Subcutaneous abdominal adipose tissue (tissue), 5 donors: ENCODE data around the gene SYF2.

Experiments
- H3K27ac ChIP-seq: one replicate; pipeline ENCODE4 v1.7.0; 2013; ENCODE audit warnings: low read depth, mild to moderate bottlenecking, inconsistent platforms, low read length, moderate library complexity
- H3K27me3 ChIP-seq, 5 donors: one replicate each; pipeline ENCODE4 v1.7.0; 2013; ENCODE audit warnings: low read length in 5 of 5, inconsistent platforms in 1 of 5; ENCODE audit not compliant: control insufficient read depth in 5 of 5, insufficient read depth in 4 of 5
- H3K36me3 ChIP-seq, 5 donors: one replicate each; pipeline ENCODE4 v1.7.0; 2013; ENCODE audit warnings: low read length in 5 of 5; ENCODE audit not compliant: control insufficient read depth in 5 of 5, insufficient read depth in 5 of 5
- H3K4me1 ChIP-seq, 5 donors: one replicate each; pipeline ENCODE4 v1.7.0; 2013; ENCODE audit warnings: low read length in 5 of 5, mild to moderate bottlenecking in 3 of 5, moderate library complexity in 1 of 5; ENCODE audit not compliant: control insufficient read depth in 5 of 5, insufficient read depth in 5 of 5
- H3K4me3 ChIP-seq, 5 donors: one replicate each; pipeline ENCODE4 v1.7.0; 2013; ENCODE audit warnings: low read length in 5 of 5, low read depth in 1 of 5
- H3K9ac ChIP-seq, 5 donors: one replicate each; pipeline ENCODE4 v1.7.0; 2013; ENCODE audit warnings: low read length in 5 of 5, mild to moderate bottlenecking in 4 of 5, moderate library complexity in 3 of 5
- H3K9me3 ChIP-seq, 5 donors: one replicate each; pipeline ENCODE4 v1.7.0; 2013; ENCODE audit warnings: low read length in 5 of 5; ENCODE audit not compliant: control insufficient read depth in 5 of 5
- donor health status: healthy.
- donor health status: healthy.
- donor health status: healthy.
- donor health status: healthy.
- donor health status: healthy.

SYF2 gene

DNA sequence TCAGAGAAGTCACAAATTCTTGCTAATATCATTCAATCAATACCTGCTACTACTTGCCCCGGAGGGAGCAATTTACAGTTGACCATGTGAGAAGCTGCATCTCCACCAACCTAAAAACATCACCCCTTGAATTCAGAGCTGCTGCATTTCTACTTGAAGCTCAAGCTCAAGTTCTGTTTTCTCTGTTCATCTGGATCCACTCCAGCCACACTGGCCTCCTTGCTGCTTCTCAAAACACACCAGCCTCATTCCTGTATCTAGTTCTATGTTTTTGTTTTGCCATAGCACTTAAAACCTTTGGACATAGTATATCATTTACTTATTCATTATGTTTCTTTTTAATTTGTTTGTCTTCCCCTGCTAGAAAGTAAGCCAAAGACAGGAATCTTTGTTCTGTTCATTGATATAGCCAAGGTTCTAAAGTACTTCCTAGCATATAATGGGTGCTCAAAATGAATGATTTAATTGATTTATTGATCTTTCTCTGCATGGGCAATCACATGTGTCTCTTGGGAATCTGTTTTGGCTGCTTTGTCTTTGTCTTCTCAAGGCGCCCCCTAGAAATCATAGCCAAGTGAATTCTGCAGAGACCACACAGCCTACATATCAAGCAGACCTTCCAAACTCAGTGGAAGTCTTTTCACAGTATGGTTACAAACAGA is 23.6 kb downstream of the SYF2 start:
- Histone ChIP-seq H3K4me3 (no peak overlapping the region), H3K36me3 (no peaks in the 10 kb centered on the region), H3K27ac (no peak overlapping the region), H3K9ac (no peak overlapping the region), H3K9me3 (no peaks in the 10 kb centered on the region), H3K27me3 (peaks cover 0 to 6% (median 3%) of the 10 kb centered on the region in 5 donors), H3K4me1 (no peaks in the 10 kb centered on the region)

DNA sequence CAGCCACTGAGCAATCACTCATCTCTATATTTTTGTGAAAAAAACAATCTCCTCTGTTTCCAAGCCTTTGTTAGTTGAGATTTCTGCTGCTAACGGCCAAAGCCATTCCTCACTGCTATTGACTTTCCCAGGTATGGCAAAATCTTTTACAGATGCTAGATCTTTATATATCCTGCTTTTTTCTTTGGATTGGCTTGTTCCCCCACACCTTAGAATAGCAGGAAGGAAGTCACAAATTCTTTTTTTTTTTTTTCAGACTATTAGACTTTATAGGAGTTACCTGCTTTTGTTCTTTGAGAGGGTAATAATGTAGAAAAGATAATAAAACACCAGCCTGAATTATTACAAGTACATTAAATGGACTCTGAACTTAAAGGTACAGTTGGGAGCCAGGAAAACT is 24.2 kb downstream of the SYF2 start:
- peaks cover 0 to 6% (median 3%) of the 10 kb centered on the region in 5 donors for H3K27me3 ChIP-seq
- no peaks in the 10 kb centered on the region for H3K9me3 ChIP-seq
- H3K4me3 ChIP-seq: no peak overlapping the region
- no peak overlapping the region for H3K27ac ChIP-seq
- H3K9ac ChIP-seq: no peak overlapping the region
- H3K36me3 ChIP-seq: no peaks in the 10 kb centered on the region
- H3K4me1 ChIP-seq: no peaks in the 10 kb centered on the region

GRCh38 chr1:25206201-25206600 is 26.1 kb downstream of the SYF2 start:
- Histone ChIP-seq H3K27ac (no peak overlapping the region), H3K36me3 (no peaks in the 10 kb centered on the region), H3K27me3 (peaks cover 0 to 7% (median 3%) of the 10 kb centered on the region in 5 donors), H3K9ac (no peak overlapping the region), H3K4me1 (no peaks in the 10 kb centered on the region), H3K9me3 (no peaks in the 10 kb centered on the region), H3K4me3 (no peak overlapping the region)

- H3K27ac ChIP-seq: no peak overlapping the region
- no peaks in the 10 kb centered on the region for H3K36me3 ChIP-seq
- H3K27me3 ChIP-seq: peaks cover 0 to 11% (median 3%) of the 10 kb centered on the region in 5 donors
- no peak overlapping the region for H3K9ac ChIP-seq
- no peak overlapping the region for H3K4me3 ChIP-seq
- no peaks in the 10 kb centered on the region for H3K9me3 ChIP-seq
- H3K4me1 ChIP-seq: no peaks in the 10 kb centered on the region
Observed at GRCh38 chr1:25205786-25206185, 26.5 kb downstream of the SYF2 start.

GRCh38 chr1:25204797-25205480 is 27.4 kb downstream of the SYF2 start:
- H3K9ac ChIP-seq: no peak overlapping the region
- H3K9me3 ChIP-seq: no peaks in the 10 kb centered on the region
- H3K27me3 ChIP-seq: peaks cover 0 to 15% (median 3%) of the 10 kb centered on the region in 5 donors
- no peak overlapping the region for H3K27ac ChIP-seq
- H3K4me1 ChIP-seq: no peaks in the 10 kb centered on the region
- H3K36me3 ChIP-seq: no peaks in the 10 kb centered on the region
- no peak overlapping the region for H3K4me3 ChIP-seq

GRCh38 chr1:25201006-25201405 is 31.3 kb downstream of the SYF2 start:
- Histone ChIP-seq H3K9ac (no peak overlapping the region), H3K4me1 (peaks cover 0 to 15% (median 6%) of the 10 kb centered on the region in 5 donors), H3K4me3 (no peak overlapping the region), H3K9me3 (no peaks in the 10 kb centered on the region), H3K27me3 (peaks cover 0 to 25% (median 13%) of the 10 kb centered on the region in 5 donors), H3K27ac (no peak overlapping the region), H3K36me3 (no peaks in the 10 kb centered on the region)

DNA sequence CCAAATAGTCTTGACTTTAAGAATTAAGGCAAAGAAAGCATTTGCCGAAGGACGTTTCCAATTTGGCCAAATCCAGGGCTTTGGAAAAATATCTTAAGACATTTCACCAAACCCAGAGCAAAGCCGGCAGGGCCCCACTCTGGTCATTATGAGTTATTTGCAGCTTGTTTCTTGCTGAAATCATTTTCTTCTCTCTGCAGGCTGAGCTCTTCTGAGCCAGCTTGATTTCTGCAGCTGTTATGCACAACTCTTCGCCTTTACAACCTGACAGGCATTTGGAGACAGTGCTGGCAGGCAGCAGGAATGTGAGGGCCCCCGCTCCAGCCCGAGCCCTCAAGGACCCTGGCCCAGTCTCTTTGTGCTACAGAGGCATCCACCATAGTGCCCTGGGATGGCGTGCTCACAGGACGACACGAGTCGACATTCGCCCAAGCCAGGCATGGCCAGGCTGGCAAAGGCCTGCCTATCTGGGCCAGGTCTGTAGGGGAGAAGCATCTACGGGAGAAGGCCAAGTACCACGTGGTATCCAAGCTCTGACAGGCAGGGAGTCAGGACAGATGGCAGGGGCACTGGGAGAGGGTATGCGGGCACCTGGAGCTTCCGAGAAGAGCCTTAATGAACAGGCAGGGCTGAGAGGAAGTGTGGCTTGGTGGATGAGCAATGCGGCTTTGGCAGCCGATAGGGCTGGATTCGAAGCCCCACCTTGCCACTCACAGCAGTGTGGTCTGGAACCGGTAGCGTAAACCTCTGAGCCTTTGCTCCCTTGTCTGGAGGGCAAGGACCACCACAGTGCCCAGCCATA is 32.3 kb downstream of the SYF2 start:
- Histone ChIP-seq H3K27me3 (peaks cover 0 to 32% (median 17%) of the 10 kb centered on the region in 5 donors), H3K27ac (no peak overlapping the region), H3K4me3 (no peak overlapping the region), H3K36me3 (no peaks in the 10 kb centered on the region), H3K9me3 (no peaks in the 10 kb centered on the region), H3K9ac (no peak overlapping the region), H3K4me1 (peaks cover 0 to 15% (median 6%) of the 10 kb centered on the region in 5 donors)

- Histone ChIP-seq H3K4me3 (peak overlapping the region in 3 of 5 donors; percentile 10 to 37 (median 20)), H3K27ac (no peak overlapping the region), H3K27me3 (peaks cover 0 to 42% (median 29%) of the 10 kb centered on the region in 5 donors), H3K36me3 (no peaks in the 10 kb centered on the region), H3K9ac (peak overlapping the region in 1 of 5 donors; percentile 2), H3K4me1 (peaks cover 0 to 15% (median 6%) of the 10 kb centered on the region in 5 donors), H3K9me3 (no peaks in the 10 kb centered on the region)
Observed at GRCh38 chr1:25198663-25199252, 33.5 kb downstream of the SYF2 start.

- H3K4me3 ChIP-seq: peak overlapping the region in 2 of 5 donors; percentile 10 to 20
- peaks cover 0 to 15% (median 6%) of the 10 kb centered on the region in 5 donors for H3K4me1 ChIP-seq
- no peak overlapping the region for H3K27ac ChIP-seq
- H3K27me3 ChIP-seq: peaks cover 0 to 45% (median 33%) of the 10 kb centered on the region in 5 donors
- no peaks in the 10 kb centered on the region for H3K36me3 ChIP-seq
- H3K9ac ChIP-seq: no peak overlapping the region
- H3K9me3 ChIP-seq: no peaks in the 10 kb centered on the region
Observed at GRCh38 chr1:25197982-25198662, 34.2 kb downstream of the SYF2 start.
